PC-3 (cell line): ENCODE measurements around the gene DHRS7. TPM values are rescaled to one million over a fixed set of nuclear protein-coding genes. Genes with fewer than 3 reads are reported as not detected.
A peak's percentile ranks its signal among the peaks of the same experiment; 100 is the strongest.

Experiments used
- ATAC-seq: fragments of 200-7000 bp; cut with Tn5 transposase; 2 replicates; pipeline ENCODE4 v1.9.1; 2020; ENCODE audit warnings: mild to moderate bottlenecking, moderate library complexity
- BruUV-seq: library from RNA; stranded (reverse); fragments of 400-500 nt; replicated peaks from 2 replicates; lab custom pipeline; 2021; lab: Mats Ljungman, UMichigan
- CTCF ChIA-PET: fragments of 300-600 bp; sonication (Branson Sonifier 250); formaldehyde crosslinking; loops from one replicate; lab custom pipeline; 2022; ENCODE audit warnings: antibody characterized with exemption; lab: Charles Lee
- POLR2A ChIA-PET: fragments of 300-600 bp; sonication (Branson Sonifier 250); formaldehyde crosslinking; loops from one replicate; lab custom pipeline; 2022; ENCODE audit warnings: antibody characterized with exemption; ENCODE audit not compliant: unreplicated experiment; lab: Charles Lee
- DNase-seq: peaks from one replicate; pipeline ENCODE4 v3.0.0-alpha.2; 2015
- H2AFZ ChIP-seq: fragments of 300-600 bp; sonication (generic); 2 replicates; pipeline ENCODE4 v1.6.0; 2016; ENCODE audit warnings: antibody characterized with exemption, low read length
- H3F3A ChIP-seq: fragments of 300-600 bp; sonication (generic); one replicate; pipeline ENCODE4 v1.6.0; 2017; ENCODE audit warnings: antibody characterized with exemption, low read length, control low read depth, mild to moderate bottlenecking; ENCODE audit not compliant: unreplicated experiment
- H3K27ac ChIP-seq: fragments of 300-600 bp; sonication (generic); 2 replicates; pipeline ENCODE4 v1.5.1; 2016; ENCODE audit warnings: mild to moderate bottlenecking, low read length
- H3K27me3 ChIP-seq: fragments of 300-600 bp; sonication (generic); 2 replicates; pipeline ENCODE4 v1.6.1; 2016; ENCODE audit warnings: low read length, mixed read lengths
- H3K36me3 ChIP-seq: fragments of 300-600 bp; sonication (generic); 2 replicates; pipeline ENCODE4 v1.6.1; 2016; ENCODE audit warnings: low read depth, mixed run types, low read length, mixed read lengths
- H3K4me1 ChIP-seq: fragments of 300-600 bp; sonication (generic); 2 replicates; pipeline ENCODE4 v1.5.1; 2016; ENCODE audit warnings: low read length; ENCODE audit not compliant: insufficient read depth
- H3K4me2 ChIP-seq: fragments of 300-600 bp; sonication (generic); 2 replicates; pipeline ENCODE4 v1.6.0; 2016; ENCODE audit warnings: low read length
- H3K4me3 ChIP-seq: fragments of 300-600 bp; sonication (generic); 2 replicates; pipeline ENCODE4 v1.5.1; 2016; ENCODE audit warnings: mild to moderate bottlenecking, low read length, mixed read lengths
- H3K79me2 ChIP-seq: fragments of 300-600 bp; sonication (generic); 2 replicates; pipeline ENCODE4 v1.6.1; 2017; ENCODE audit warnings: low read length, mixed read lengths
- H3K9ac ChIP-seq: fragments of 300-600 bp; sonication (generic); 2 replicates; pipeline ENCODE4 v1.6.0; 2016; ENCODE audit warnings: mild to moderate bottlenecking, low read length
- H3K9me2 ChIP-seq: fragments of 300-600 bp; sonication (generic); replicated peaks from 2 replicates; pipeline ENCODE4 v1.6.1; 2016; ENCODE audit warnings: mixed run types, low read length, mixed read lengths
- H3K9me3 ChIP-seq: fragments of 300-600 bp; sonication (generic); 2 replicates; pipeline ENCODE4 v1.6.1; 2016; ENCODE audit warnings: low read length, mixed read lengths
- H4K20me1 ChIP-seq: fragments of 300-600 bp; sonication (generic); 2 replicates; pipeline ENCODE4 v1.6.1; 2016; ENCODE audit warnings: low read length, mixed read lengths
- EZH2 ChIP-seq: fragments of 300-600 bp; sonication (generic); IDR thresholded peaks from one replicate; pipeline ENCODE4 v1.6.1; 2017; ENCODE audit warnings: antibody characterized with exemption, mild to moderate bottlenecking, low read length; ENCODE audit not compliant: unreplicated experiment
- EZH2phosphoT487 ChIP-seq: fragments of 300-600 bp; sonication (generic); IDR thresholded peaks from 2 replicates; pipeline ENCODE4 v1.6.1; 2018; ENCODE audit warnings: mild to moderate bottlenecking, antibody characterized with exemption, low read length, borderline replicate concordance
- intact Hi-C: fragments of 100-400 bp; cut with micrococcal nuclease; formaldehyde crosslinking; loops from 2 replicates; pipeline ENCODE4 v1.9.0; 2023
- total RNA-seq: library from RNA; depleted of rRNA; stranded (reverse); fragments of >200 nt; gene quantifications from 2 replicates; pipeline ENCODE4 v1.2.3, GENCODE V29; 2014
- TF ChIP-seq, protein P1 (sequence below): fragments of 300-600 bp; sonication (generic); conservative IDR thresholded peaks from 2 replicates; pipeline ENCODE4 v1.5.1; 2017; ENCODE audit warnings: antibody characterized with exemption, low read depth, mild to moderate bottlenecking, low read length

Gene DHRS7
- total RNA-seq, 1 experiment from 2014 or later = 236 TPM

DNA sequence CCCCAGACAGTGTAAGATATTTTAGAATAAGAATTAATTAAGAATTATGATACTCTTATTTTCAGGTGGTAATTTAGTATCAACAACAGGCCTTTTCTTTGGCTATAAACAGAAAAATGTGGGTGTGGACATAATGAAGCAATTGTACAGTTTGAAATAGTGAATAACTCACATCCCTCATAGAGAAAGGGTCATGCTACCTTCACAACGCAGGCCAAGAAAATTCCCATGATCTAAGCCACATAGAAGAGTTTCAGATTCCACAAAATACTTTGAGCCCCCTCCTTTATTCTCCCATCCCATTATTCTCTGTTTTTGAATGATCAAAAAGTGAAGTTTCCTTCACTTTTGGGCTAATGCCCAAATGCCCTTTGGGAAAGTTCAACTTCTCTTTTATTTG is 23.5 kb upstream of the DHRS7 start:
- no peak overlapping the region for H3K4me3 ChIP-seq
- H3F3A ChIP-seq = no peaks in the 10 kb centered on the region
- DNase-seq (no peak), ATAC-seq (no peak)
- no peaks in the 10 kb centered on the region for H3K79me2 ChIP-seq
- no peaks in the 10 kb centered on the region for H4K20me1 ChIP-seq
- H3K27me3 ChIP-seq = no peaks in the 10 kb centered on the region
- no peaks in the 10 kb centered on the region for H3K9me2 ChIP-seq
- TF ChIP-seq EZH2phosphoT487 (no peak), EZH2 (no peak)
- TF ChIP-seq, protein P1, sequence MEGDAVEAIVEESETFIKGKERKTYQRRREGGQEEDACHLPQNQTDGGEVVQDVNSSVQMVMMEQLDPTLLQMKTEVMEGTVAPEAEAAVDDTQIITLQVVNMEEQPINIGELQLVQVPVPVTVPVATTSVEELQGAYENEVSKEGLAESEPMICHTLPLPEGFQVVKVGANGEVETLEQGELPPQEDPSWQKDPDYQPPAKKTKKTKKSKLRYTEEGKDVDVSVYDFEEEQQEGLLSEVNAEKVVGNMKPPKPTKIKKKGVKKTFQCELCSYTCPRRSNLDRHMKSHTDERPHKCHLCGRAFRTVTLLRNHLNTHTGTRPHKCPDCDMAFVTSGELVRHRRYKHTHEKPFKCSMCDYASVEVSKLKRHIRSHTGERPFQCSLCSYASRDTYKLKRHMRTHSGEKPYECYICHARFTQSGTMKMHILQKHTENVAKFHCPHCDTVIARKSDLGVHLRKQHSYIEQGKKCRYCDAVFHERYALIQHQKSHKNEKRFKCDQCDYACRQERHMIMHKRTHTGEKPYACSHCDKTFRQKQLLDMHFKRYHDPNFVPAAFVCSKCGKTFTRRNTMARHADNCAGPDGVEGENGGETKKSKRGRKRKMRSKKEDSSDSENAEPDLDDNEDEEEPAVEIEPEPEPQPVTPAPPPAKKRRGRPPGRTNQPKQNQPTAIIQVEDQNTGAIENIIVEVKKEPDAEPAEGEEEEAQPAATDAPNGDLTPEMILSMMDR = no peak
- no peak overlapping the region for H3K4me2 ChIP-seq
- no peak overlapping the region for H3K9ac ChIP-seq
- no peak overlapping the region for H3K27ac ChIP-seq
- H3K4me1 ChIP-seq = peaks cover 6% of the 10 kb centered on the region
- H3K36me3 ChIP-seq = no peaks in the 10 kb centered on the region
- H2AFZ ChIP-seq = no peak overlapping the region
- no TSS peak for BruUV-seq
- intact Hi-C loops = loop anchor here (1.0 to 5.0 kb wide), 3 partner anchors 144 to 374 kb away; no protein-coding TSS in a partner anchor
- H3K9me3 ChIP-seq = no peaks in the 10 kb centered on the region
- ChIA-PET POLR2A (no interaction called here), CTCF (interaction anchor here (0.6 to 1.0 kb wide), 6 partner anchors 23 to 704 kb away, joined by 3 to 4 read pairs (median 3); partner anchors contain the start of genes JKAMP, L3HYPDH and PPM1A)

GRCh38 chr14:60188115-60188514 is 22.9 kb upstream of the DHRS7 start:
- H3K27ac ChIP-seq = no peak overlapping the region
- no peaks in the 10 kb centered on the region for H3K36me3 ChIP-seq
- CTCF ChIA-PET = interaction anchor here (0.6 to 1.0 kb wide), 5 partner anchors 22 to 704 kb away, joined by 3 to 4 read pairs (median 3); partner anchors contain the start of genes JKAMP, L3HYPDH and PPM1A
- no peak overlapping the region for H3K9ac ChIP-seq
- POLR2A ChIA-PET = no interaction called here
- H2AFZ ChIP-seq = no peak overlapping the region
- H3K27me3 ChIP-seq = no peaks in the 10 kb centered on the region
- no peak overlapping the region for H3K4me2 ChIP-seq
- peak; percentile 29; the same call in 1 of the 2 replicates for ATAC-seq
- no peaks in the 10 kb centered on the region for H4K20me1 ChIP-seq
- no TSS peak for BruUV-seq
- H3K9me3 ChIP-seq = no peaks in the 10 kb centered on the region
- no peak overlapping the region for H3K4me3 ChIP-seq
- H3F3A ChIP-seq = no peaks in the 10 kb centered on the region
- TF ChIP-seq, protein P1 = peak; percentile 74
- no peak for TF ChIP-seq EZH2phosphoT487
- peak; percentile 72 for DNase-seq
- peaks cover 12% of the 10 kb centered on the region for H3K4me1 ChIP-seq
- H3K9me2 ChIP-seq = no peaks in the 10 kb centered on the region
- H3K79me2 ChIP-seq = no peaks in the 10 kb centered on the region
- intact Hi-C loops = loop anchor here (1.0 to 5.0 kb wide), 3 partner anchors 144 to 374 kb away; no protein-coding TSS in a partner anchor

DNA sequence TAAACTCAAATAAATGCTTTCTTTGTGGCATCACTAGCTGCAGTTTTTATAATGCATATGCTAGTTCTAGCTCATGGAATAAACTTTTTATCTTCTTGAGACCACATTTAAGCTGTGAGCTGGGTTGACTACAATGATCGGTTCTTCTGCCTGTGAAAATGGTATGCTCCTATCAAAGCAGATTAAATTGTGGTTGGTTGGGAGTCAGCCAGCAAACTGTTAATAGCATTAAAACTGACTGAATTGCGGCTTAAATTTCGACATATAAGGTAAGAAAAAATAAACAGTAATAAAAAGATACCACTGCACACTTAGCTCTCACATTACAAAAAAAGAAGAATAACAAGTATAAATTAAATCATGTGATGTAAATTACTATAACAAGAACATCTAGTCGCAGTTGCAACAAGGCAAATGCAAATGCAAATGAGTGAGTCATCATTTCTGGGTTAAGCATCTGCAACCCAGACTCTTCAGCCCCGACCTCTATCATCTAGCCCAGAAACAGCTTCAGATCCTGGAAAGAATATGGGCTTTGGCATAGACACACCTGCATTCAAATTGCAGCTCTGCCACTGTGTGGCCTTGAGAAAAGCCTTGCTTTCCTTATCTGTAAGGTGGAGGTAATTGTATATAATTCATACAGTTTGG is 19.8 kb upstream of the DHRS7 start:
- H3K4me3 ChIP-seq = no peak overlapping the region
- H3K4me1 ChIP-seq = peaks cover 22% of the 10 kb centered on the region
- H3K9me2 ChIP-seq = no peaks in the 10 kb centered on the region
- BruUV-seq = no TSS peak
- intact Hi-C loops = loop anchor here (1.0 to 5.0 kb wide), 10 partner anchors 20 to 678 kb away; partner anchors contain the start of genes DHRS7 and PPM1A
- no peaks in the 10 kb centered on the region for H4K20me1 ChIP-seq
- ChIA-PET POLR2A (interaction anchor here (0.7 kb wide), 1 partner anchor 216 kb away, joined by 6 read pairs; no protein-coding TSS in a partner anchor), CTCF (interaction anchor here (0.6 to 2.3 kb wide), 2 partner anchors 182 to 221 kb away, joined by 3 to 39 read pairs; no protein-coding TSS in a partner anchor)
- H2AFZ ChIP-seq = no peak overlapping the region
- ATAC-seq = no peak
- H3K27me3 ChIP-seq = no peaks in the 10 kb centered on the region
- H3K9me3 ChIP-seq = no peaks in the 10 kb centered on the region
- no peaks in the 10 kb centered on the region for H3K79me2 ChIP-seq
- H3K27ac ChIP-seq = no peak overlapping the region
- TF ChIP-seq EZH2phosphoT487 (no peak), EZH2 (no peak)
- TF ChIP-seq, protein P1 = no peak
- no peaks in the 10 kb centered on the region for H3K36me3 ChIP-seq
- no peak overlapping the region for H3K4me2 ChIP-seq
- no peak overlapping the region for H3K9ac ChIP-seq
- no peak for DNase-seq
- H3F3A ChIP-seq = peaks cover 4% of the 10 kb centered on the region
